Type B pancreatic cell (in vitro differentiated cells): ENCODE data around the gene SDC1. TPM values are rescaled to one million over a fixed set of nuclear protein-coding genes. Genes with fewer than 3 reads are reported as not detected.
"Not testable (repeated sequence)": the region's sequence is repeated elsewhere in the genome, so short reads cannot be mapped to it uniquely, and the experiment has no call there.

Source experiments
- DNase-seq: peaks from one replicate; pipeline ENCODE4 v3.0.0; 2021; ENCODE audit warnings: mixed read lengths; ENCODE audit not compliant: unreplicated experiment; ENCODE audit errors: extremely low spot score
- H3K27ac Mint-ChIP-seq: 2 replicates; pipeline ENCODE4 v1.8.0; 2021; ENCODE audit warnings: mild to moderate bottlenecking, mixed read lengths
- H3K27me3 Mint-ChIP-seq: 2 replicates; pipeline ENCODE4 v1.8.0; 2021; ENCODE audit warnings: mixed read lengths
- H3K36me3 Mint-ChIP-seq: 2 replicates; pipeline ENCODE4 v1.8.0; 2021; ENCODE audit warnings: mixed read lengths
- H3K4me1 Mint-ChIP-seq: one replicate; pipeline ENCODE4 v1.8.0; 2021; ENCODE audit warnings: mixed read lengths; ENCODE audit not compliant: unreplicated experiment
- H3K4me3 Mint-ChIP-seq: 2 replicates; pipeline ENCODE4 v1.8.0; 2021; ENCODE audit warnings: mild to moderate bottlenecking, mixed read lengths
- H3K9me3 Mint-ChIP-seq: 2 replicates; pipeline ENCODE4 v1.8.0; 2021; ENCODE audit warnings: mixed read lengths
- long read RNA-seq: library from polyadenylated mRNA; unstranded; transcript quantifications from one replicate; pipeline ENCODE4 v2.0.0, GENCODE V29; 2020
- total RNA-seq: library from RNA; stranded (reverse); gene quantifications from 2 replicates; pipeline ENCODE4 v1.2.1, GENCODE V29; 2021; ENCODE audit warnings: low replicate concordance
- TF ChIP-seq, protein P1 (sequence below): fragments of 200-600 bp; sonication (generic); conservative IDR thresholded peaks from 2 replicates; pipeline ENCODE4 v1.5.0; 2021; ENCODE audit warnings: antibody characterized with exemption, mild to moderate bottlenecking

Gene SDC1, protein sequence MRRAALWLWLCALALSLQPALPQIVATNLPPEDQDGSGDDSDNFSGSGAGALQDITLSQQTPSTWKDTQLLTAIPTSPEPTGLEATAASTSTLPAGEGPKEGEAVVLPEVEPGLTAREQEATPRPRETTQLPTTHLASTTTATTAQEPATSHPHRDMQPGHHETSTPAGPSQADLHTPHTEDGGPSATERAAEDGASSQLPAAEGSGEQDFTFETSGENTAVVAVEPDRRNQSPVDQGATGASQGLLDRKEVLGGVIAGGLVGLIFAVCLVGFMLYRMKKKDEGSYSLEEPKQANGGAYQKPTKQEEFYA
- 164 and 375 TPM in 2 replicates for total RNA-seq
- long read RNA-seq, transcript SDC1-201 (5 exons, 3,147 nt) = major isoform, 7 of 70 reads
- long read RNA-seq, partial matches to known transcripts = 15 of 70 reads
- long read RNA-seq, other reads (novel, unspliced or antisense) = 48 of 70 reads

DNA sequence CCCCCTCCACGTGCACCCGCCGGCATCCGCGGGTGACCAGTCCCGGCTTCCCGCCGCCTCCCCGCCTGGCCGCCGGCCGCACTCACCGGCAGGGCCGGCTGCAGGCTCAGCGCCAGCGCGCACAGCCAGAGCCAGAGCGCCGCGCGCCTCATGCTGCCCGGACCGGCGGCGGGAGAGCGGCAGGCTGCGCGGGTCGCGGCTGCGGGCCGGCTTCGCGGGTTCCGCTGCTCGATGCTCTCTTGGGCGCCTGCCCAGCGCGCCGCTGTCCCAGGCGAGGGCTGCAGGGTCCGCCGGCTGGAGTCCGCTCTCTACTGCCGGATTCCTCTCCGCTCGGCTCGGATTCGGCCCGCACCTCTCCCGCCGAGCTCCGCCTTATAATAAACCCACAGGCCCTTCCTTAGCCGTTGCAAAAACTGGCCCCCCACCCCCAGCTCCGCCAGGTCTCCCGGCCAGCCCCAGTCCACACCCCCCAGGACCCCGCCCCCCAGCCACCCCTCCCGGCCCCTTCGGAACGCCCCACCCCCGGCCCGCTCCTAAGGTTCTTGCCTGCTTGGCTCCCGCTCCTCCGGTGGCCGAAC lies at the start of gene SDC1:
SDC1 (minus strand) TSS at position 415 of the 578 bp plus-strand sequence; CDS start at position 152, 263 bp downstream.
- Mint-ChIP-seq H3K4me3 (peak within 1 kb of the TSS; percentile 87), H3K36me3 (peaks cover 16% of the 10 kb centered on the region), H3K27ac (peak within 1 kb of the TSS; percentile 94), H3K4me1 (peaks cover 33% of the 10 kb centered on the region), H3K27me3 (peaks cover 5% of the 10 kb centered on the region), H3K9me3 (no peaks in the 10 kb centered on the region)
- DNase-seq = no peak
- TF ChIP-seq, protein P1, sequence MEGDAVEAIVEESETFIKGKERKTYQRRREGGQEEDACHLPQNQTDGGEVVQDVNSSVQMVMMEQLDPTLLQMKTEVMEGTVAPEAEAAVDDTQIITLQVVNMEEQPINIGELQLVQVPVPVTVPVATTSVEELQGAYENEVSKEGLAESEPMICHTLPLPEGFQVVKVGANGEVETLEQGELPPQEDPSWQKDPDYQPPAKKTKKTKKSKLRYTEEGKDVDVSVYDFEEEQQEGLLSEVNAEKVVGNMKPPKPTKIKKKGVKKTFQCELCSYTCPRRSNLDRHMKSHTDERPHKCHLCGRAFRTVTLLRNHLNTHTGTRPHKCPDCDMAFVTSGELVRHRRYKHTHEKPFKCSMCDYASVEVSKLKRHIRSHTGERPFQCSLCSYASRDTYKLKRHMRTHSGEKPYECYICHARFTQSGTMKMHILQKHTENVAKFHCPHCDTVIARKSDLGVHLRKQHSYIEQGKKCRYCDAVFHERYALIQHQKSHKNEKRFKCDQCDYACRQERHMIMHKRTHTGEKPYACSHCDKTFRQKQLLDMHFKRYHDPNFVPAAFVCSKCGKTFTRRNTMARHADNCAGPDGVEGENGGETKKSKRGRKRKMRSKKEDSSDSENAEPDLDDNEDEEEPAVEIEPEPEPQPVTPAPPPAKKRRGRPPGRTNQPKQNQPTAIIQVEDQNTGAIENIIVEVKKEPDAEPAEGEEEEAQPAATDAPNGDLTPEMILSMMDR = no peak

DNA sequence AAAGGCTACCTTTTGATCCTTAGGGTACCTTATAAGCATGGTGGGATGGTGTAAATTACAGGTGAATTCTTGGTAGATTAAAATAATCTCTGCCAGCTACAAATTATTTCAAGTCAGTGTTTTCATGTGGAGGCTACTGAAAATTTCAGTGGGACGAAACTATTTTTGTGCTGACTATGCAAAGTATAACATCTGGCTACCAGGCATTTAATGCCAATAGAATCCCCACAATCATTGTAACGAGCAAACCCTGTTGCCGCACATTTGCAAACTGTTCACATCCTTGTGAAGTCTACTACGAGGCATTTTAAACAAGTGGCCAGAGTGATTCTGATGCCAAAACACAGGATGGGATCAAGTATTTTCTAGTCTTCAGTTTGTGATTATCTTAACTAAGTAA lies 48.1 kb upstream of the SDC1 start:
- peaks cover 22% of the 10 kb centered on the region for H3K36me3 Mint-ChIP-seq
- H3K4me3 Mint-ChIP-seq = no peak overlapping the region
- no peak overlapping the region for H3K27ac Mint-ChIP-seq
- no peaks in the 10 kb centered on the region for H3K9me3 Mint-ChIP-seq
- H3K4me1 Mint-ChIP-seq = no peaks in the 10 kb centered on the region
- no peaks in the 10 kb centered on the region for H3K27me3 Mint-ChIP-seq
- TF ChIP-seq, protein P1 = no peak
- DNase-seq = no peak

DNA sequence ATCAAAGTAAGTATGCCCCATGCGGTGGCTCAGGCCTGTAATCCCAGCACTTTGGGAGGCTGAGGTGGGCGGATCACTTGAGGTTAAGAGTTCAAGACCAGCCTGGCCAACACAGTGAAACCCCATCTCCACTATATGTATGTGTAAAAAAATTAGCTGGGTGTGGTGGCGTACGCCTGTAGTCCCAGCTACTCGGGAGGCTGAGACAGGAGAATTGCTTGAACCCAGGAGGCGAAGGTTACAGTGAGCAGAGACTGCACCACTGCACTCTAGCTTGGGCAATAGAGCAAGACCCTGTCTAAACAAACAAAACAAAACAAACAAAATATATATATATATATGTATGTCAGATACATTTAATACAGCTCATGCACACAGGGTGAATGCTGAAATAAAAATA lies 43.4 kb upstream of the SDC1 start:
- H3K36me3 Mint-ChIP-seq = peaks cover 41% of the 10 kb centered on the region
- DNase-seq, H3K27me3 Mint-ChIP-seq, H3K4me1 Mint-ChIP-seq, H3K27ac Mint-ChIP-seq, H3K4me3 Mint-ChIP-seq, H3K9me3 Mint-ChIP-seq: not testable (repeated sequence)

DNA sequence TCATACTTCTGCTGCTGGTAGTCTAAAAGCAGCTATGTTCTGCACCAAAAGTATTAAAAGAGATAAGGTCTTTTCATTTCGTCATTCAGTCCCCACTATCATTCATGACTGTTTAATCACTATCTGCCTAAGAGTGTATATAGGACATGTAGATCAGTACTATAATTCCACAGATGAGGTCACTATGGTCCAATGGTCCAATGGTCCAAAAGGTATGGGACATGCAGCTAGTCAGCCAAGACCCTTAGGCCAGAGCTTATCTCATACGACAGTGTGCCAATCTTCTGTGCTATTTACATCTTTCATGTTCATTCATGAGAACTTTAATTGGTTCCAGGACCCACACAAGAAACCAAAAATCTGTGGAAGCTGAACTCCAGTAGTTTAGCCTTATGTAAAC lies 42.6 kb upstream of the SDC1 start:
- H3K4me1 Mint-ChIP-seq = no peaks in the 10 kb centered on the region
- H3K27ac Mint-ChIP-seq = no peak overlapping the region
- H3K36me3 Mint-ChIP-seq = peaks cover 41% of the 10 kb centered on the region
- no peak for DNase-seq
- TF ChIP-seq, protein P1 = no peak
- H3K4me3 Mint-ChIP-seq = no peak overlapping the region
- H3K9me3 Mint-ChIP-seq = no peaks in the 10 kb centered on the region
- H3K27me3 Mint-ChIP-seq = no peaks in the 10 kb centered on the region

DNA sequence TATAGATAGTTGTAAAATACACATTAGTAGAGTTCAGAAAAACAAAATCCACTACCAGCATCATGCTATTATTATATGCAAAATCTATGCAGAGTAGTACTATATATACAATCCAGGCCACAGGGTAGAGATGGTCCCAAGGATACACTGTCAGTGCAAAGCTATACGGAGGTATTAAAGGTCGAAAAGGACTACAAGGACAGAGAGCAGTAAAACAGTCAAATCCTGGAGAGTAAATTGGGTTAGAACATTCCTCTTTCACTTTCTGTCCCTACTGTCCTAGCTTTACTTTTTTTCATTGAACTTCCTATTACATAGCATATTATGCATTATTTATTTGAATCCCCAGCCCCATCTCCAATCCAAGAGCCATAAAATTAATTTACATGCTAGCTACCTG lies 39.7 kb upstream of the SDC1 start:
- Mint-ChIP-seq H3K36me3 (peaks cover 35% of the 10 kb centered on the region), H3K27ac (no peak overlapping the region), H3K4me3 (no peak overlapping the region), H3K27me3 (no peaks in the 10 kb centered on the region), H3K4me1 (no peaks in the 10 kb centered on the region), H3K9me3 (no peaks in the 10 kb centered on the region)
- DNase-seq = no peak
- TF ChIP-seq, protein P1 = no peak

DNA sequence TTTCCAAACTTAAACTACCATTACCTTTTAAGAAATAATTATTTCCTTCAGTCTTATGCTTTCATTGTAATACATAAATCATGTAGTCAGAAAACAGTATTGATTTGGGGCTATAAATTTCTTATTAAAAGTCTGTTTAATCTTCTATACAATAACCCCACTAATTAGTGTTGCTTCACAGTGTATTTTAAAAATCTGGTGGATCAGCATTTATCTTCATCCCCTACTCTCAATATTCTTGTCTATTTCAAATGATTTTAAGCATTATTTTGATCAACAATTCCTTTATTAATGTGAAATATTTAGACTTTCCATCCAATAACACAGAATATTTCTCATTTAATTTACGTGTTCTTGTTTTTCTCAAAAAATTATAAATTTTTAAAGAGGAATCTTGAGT lies 32.5 kb upstream of the SDC1 start:
- Mint-ChIP-seq H3K4me3 (no peak overlapping the region), H3K9me3 (no peaks in the 10 kb centered on the region), H3K4me1 (no peaks in the 10 kb centered on the region), H3K36me3 (peaks cover 31% of the 10 kb centered on the region), H3K27me3 (no peaks in the 10 kb centered on the region), H3K27ac (no peak overlapping the region)
- DNase-seq = no peak
- TF ChIP-seq, protein P1 = no peak
